IMR-90 (cell line): ENCODE measurements around the gene FLCN.

Experiments
- CHD1 ChIP-seq: IDR thresholded peaks from 2 replicates; pipeline ENCODE4 v1.6.1; 2012; ENCODE audit warnings: low read depth, low read length, improper control_type of control experiment
- MAFK ChIP-seq: IDR thresholded peaks from 2 replicates; pipeline ENCODE4 v1.6.1; 2012; ENCODE audit warnings: low read depth, low read length, improper control_type of control experiment
- MXI1 ChIP-seq: IDR thresholded peaks from 2 replicates; pipeline ENCODE4 v1.6.1; 2012; ENCODE audit warnings: low read depth, mild to moderate bottlenecking, low read length, moderate library complexity, borderline replicate concordance
- NFE2L2 ChIP-seq: fragments of 150-350 bp; IDR thresholded peaks from 2 replicates; pipeline ENCODE4 v1.6.1; 2016; ENCODE audit warnings: low read depth, mild to moderate bottlenecking, low read length
- POLR2A ChIP-seq: IDR thresholded peaks from 2 replicates; pipeline ENCODE4 v1.6.1; 2012; ENCODE audit warnings: mild to moderate bottlenecking, low read depth, low read length
- RAD21 ChIP-seq: IDR thresholded peaks from 2 replicates; pipeline ENCODE4 v1.6.1; 2012; ENCODE audit warnings: low read length, improper control_type of control experiment
- RCOR1 ChIP-seq: IDR thresholded peaks from 2 replicates; pipeline ENCODE4 v1.6.1; 2012; ENCODE audit warnings: mild to moderate bottlenecking, low read length, improper control_type of control experiment; ENCODE audit not compliant: insufficient replicate concordance
- RFX5 ChIP-seq: IDR thresholded peaks from 2 replicates; pipeline ENCODE4 v1.8.0; 2012; ENCODE audit warnings: low read depth, mild to moderate bottlenecking, low read length, moderate library complexity
- SMC3 ChIP-seq: fragments of 150-350 bp; IDR thresholded peaks from 2 replicates; pipeline ENCODE4 v1.6.1; 2016; ENCODE audit warnings: low read depth, mild to moderate bottlenecking, antibody characterized with exemption, low read length, moderate library complexity
- TF ChIP-seq, protein P1 (sequence below): conservative IDR thresholded peaks from 2 replicates; pipeline ENCODE4 v1.5.1; 2012; ENCODE audit warnings: mild to moderate bottlenecking, low read depth, low read length, improper control_type of control experiment
- TF ChIP-seq, protein P2 (sequence below): fragments of 150-350 bp; IDR thresholded peaks from 2 replicates; pipeline ENCODE4 v1.6.1; 2016; ENCODE audit warnings: low read depth, mild to moderate bottlenecking, low read length, moderate library complexity, borderline replicate concordance
- TF ChIP-seq, protein P3 (sequence below): fragments of 150-350 bp; IDR thresholded peaks from 2 replicates; pipeline ENCODE4 v1.6.1; 2017; ENCODE audit warnings: mild to moderate bottlenecking, antibody characterized with exemption, low read length, low read depth

DNA sequence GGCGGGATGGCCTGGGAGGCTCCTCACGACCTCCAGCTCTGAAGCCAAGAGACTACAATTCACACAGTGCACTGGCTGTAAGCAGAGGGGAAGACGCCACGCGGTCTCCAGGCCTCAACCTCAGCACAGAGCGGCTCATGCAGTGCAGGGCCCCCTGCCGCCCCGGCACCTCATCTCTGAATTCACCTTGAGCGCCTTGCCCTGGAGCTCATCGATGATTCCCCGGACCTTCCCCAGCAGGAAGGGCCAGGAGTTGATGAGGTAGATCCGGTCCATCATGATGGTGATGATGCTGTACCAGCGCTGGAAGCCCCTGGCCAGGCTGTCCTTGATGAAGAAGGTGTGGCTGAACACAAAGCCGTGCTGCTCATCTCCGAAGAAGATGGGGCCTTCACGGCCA, 13.2 kb downstream of the FLCN start:
- TF ChIP-seq CHD1 (no peak), MAFK (no peak), MXI1 (no peak), POLR2A (no peak), NFE2L2 (no peak), RCOR1 (no peak), RAD21 (no peak), RFX5 (no peak), SMC3 (no peak)
- TF ChIP-seq, protein P1, sequence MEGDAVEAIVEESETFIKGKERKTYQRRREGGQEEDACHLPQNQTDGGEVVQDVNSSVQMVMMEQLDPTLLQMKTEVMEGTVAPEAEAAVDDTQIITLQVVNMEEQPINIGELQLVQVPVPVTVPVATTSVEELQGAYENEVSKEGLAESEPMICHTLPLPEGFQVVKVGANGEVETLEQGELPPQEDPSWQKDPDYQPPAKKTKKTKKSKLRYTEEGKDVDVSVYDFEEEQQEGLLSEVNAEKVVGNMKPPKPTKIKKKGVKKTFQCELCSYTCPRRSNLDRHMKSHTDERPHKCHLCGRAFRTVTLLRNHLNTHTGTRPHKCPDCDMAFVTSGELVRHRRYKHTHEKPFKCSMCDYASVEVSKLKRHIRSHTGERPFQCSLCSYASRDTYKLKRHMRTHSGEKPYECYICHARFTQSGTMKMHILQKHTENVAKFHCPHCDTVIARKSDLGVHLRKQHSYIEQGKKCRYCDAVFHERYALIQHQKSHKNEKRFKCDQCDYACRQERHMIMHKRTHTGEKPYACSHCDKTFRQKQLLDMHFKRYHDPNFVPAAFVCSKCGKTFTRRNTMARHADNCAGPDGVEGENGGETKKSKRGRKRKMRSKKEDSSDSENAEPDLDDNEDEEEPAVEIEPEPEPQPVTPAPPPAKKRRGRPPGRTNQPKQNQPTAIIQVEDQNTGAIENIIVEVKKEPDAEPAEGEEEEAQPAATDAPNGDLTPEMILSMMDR = no peak
- TF ChIP-seq, protein P2, sequence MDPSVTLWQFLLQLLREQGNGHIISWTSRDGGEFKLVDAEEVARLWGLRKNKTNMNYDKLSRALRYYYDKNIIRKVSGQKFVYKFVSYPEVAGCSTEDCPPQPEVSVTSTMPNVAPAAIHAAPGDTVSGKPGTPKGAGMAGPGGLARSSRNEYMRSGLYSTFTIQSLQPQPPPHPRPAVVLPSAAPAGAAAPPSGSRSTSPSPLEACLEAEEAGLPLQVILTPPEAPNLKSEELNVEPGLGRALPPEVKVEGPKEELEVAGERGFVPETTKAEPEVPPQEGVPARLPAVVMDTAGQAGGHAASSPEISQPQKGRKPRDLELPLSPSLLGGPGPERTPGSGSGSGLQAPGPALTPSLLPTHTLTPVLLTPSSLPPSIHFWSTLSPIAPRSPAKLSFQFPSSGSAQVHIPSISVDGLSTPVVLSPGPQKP = no peak
- TF ChIP-seq, protein P3, sequence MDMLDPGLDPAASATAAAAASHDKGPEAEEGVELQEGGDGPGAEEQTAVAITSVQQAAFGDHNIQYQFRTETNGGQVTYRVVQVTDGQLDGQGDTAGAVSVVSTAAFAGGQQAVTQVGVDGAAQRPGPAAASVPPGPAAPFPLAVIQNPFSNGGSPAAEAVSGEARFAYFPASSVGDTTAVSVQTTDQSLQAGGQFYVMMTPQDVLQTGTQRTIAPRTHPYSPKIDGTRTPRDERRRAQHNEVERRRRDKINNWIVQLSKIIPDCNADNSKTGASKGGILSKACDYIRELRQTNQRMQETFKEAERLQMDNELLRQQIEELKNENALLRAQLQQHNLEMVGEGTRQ = no peak
